GM18519 (cell line): ENCODE results near the gene TLL1.

ENCODE experiments used
- ATAC-seq: cut with Tn5 transposase; IDR thresholded peaks from one replicate; pipeline ENCODE4 v1.9.1; 2021; ENCODE audit warnings: mild to moderate bottlenecking, moderate library complexity; ENCODE audit not compliant: unreplicated experiment, low FRiP score

The TLL1 gene

GRCh38 chr4:165879641-165880040 lies 6.6 kb downstream of the TLL1 start:
- no peak for ATAC-seq

DNA sequence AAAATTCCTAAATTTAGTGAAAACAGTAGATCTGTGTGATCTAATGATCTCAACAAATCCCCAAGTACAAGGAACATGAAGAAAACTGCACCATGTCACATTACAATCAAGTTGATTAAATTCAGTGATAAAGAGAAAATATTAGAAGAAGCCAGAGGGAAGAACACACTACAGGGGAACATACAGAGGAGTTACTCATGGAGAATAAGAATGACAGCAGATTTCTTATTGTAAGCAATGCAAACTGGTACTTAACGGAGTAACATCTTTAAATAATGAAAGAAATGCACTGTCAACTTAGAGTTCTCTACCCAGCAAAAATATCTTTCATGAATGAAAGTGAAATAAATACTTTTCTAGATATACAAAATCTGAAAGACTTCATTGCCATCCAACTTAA lies 21.1 kb downstream of the TLL1 start:
- no peak for ATAC-seq

DNA sequence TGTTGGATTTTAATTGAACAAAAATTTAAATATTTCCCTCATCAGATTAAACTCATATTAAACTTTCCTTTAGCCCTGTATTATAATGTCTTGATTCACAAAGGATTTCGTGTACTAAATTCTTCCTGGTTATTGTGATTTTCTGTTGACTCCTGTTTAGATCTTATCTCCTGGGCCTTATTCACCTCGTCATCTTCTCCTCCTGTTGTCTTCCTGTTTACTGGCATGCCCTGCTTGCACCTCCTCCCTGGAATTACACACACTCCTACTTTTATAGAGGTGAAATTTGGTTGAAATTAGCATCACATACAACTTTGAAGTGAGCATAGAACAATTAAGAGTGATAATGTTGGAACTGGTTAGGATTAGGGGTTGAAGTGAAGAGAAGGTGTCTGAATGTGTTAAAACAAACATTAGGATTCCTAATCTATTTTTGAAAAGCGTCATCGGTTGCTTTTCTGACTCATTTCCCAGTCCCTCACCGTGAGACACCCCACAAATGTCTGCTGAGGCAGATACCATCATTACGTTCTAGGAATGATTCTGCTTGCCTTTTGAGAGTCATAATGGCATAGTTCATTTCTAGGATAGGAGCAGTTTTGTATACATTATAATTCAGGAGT lies 32.5 kb downstream of the TLL1 start:
- ATAC-seq, result no peak

GRCh38 chr4:165906272-165906671 lies 33.2 kb downstream of the TLL1 start:
- ATAC-seq, result no peak

- no peak for ATAC-seq
Observed at GRCh38 chr4:165909947-165910346, 36.9 kb downstream of the TLL1 start.

GRCh38 chr4:165915215-165915614 lies 42.2 kb downstream of the TLL1 start:
- ATAC-seq, result no peak

GRCh38 chr4:165921546-165921945 lies 48.5 kb downstream of the TLL1 start:
- no peak for ATAC-seq

DNA sequence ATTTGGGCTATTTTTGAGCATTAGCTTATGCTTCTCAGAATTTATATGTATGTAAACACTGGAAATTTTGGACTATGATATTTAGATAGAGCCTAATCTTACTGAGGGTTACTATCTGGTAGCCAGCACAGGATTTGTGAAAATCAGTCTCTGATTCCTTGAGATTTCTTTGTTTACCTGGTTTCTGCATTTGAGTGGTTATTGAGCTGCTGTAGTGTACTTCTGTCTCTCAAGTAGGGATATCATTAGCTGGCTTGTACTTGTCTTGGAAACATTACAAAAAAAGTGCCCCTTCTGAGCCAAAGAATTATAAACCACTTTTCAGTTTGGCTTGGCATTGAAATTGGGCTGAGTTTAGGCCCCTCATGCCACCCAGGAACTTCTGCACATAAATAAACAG lies 49.7 kb downstream of the TLL1 start:
- no peak for ATAC-seq

- no peak for ATAC-seq
Observed at GRCh38 chr4:165926307-165926706, 53.3 kb downstream of the TLL1 start.

DNA sequence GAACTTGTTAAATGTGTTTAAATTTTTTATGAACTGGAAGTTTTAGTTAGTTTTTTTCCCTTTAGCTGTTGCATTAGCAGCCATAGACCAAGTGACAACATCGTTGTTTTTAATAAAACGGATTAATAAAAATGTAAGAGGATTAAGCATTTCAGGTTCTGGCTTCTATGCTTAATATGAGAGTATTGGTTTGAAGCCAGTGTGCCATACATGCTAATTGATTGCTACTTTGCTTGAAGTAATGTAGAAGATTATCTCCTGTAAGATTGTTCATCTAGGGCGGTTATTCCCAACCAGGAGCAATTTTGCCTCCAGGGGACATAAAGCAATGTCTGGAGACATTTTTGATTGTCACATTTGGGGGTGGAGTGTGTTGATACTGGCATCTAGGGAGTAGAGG lies 54.3 kb downstream of the TLL1 start:
- no peak for ATAC-seq

GRCh38 chr4:165927815-165928214 lies 54.8 kb downstream of the TLL1 start:
- no peak for ATAC-seq

- ATAC-seq, result no peak
Observed at GRCh38 chr4:165928601-165929000, 55.6 kb downstream of the TLL1 start.

GRCh38 chr4:165929662-165930061 lies 56.6 kb downstream of the TLL1 start:
- ATAC-seq, result no peak

- no peak for ATAC-seq
Observed at GRCh38 chr4:165931741-165932140, 58.7 kb downstream of the TLL1 start.

- ATAC-seq, result no peak
Observed at GRCh38 chr4:165944900-165945299, 71.9 kb downstream of the TLL1 start.

- ATAC-seq, result no peak
Observed at GRCh38 chr4:165945991-165946390, 73.0 kb downstream of the TLL1 start.

DNA sequence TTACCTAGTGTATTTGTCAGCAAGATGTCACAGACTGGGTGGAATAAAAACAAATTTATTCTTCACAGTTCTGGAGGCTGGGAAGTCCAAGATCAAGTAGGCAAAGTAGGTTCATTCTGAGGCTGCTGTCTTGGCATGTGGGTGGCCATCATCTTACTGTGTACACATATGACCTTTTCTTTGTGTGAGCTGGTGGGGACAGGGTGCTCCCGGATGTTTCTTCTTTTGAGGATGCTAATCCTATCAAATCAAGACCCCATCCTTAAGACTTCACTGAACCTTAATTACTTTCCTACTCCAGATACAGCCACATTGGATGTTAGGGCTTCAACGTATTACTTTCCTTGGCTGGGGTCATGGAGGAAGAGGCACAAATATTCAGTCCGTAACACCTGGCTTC lies 74.0 kb downstream of the TLL1 start:
- ATAC-seq, result no peak

GRCh38 chr4:165953181-165953580 lies 80.1 kb downstream of the TLL1 start:
- no peak for ATAC-seq

- no peak for ATAC-seq
Observed at GRCh38 chr4:165963621-165964020, 90.6 kb downstream of the TLL1 start.

GRCh38 chr4:165964591-165964990 lies 91.6 kb downstream of the TLL1 start:
- no peak for ATAC-seq

GRCh38 chr4:165965503-165965902 lies 92.5 kb downstream of the TLL1 start:
- no peak for ATAC-seq

DNA sequence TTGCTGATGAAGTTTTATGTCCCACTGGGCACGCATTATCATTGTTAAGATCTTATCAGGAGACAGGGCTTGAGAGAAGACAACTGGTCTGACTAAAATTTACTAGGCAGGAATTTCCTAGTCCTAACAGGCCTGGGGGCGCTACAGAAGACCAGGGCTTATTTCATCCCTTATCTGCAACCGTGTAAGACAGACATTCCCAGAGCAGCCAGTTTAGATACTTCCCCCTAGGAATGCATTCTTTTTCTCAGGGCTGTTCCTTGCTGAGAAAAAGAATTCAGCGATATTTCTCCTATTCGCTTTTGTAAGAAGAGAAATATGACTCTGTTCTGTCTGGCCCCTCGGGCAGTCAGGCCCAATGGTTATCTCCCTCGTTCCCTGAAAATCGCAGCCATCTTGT lies 93.8 kb downstream of the TLL1 start:
- no peak for ATAC-seq

GRCh38 chr4:165967486-165967885 lies 94.4 kb downstream of the TLL1 start:
- ATAC-seq, result no peak
